Measurements from ENCODE around the gene PVALEF.
A peak's percentile ranks its signal among the peaks of the same experiment; 100 is the strongest.

The PVALEF gene

DNA sequence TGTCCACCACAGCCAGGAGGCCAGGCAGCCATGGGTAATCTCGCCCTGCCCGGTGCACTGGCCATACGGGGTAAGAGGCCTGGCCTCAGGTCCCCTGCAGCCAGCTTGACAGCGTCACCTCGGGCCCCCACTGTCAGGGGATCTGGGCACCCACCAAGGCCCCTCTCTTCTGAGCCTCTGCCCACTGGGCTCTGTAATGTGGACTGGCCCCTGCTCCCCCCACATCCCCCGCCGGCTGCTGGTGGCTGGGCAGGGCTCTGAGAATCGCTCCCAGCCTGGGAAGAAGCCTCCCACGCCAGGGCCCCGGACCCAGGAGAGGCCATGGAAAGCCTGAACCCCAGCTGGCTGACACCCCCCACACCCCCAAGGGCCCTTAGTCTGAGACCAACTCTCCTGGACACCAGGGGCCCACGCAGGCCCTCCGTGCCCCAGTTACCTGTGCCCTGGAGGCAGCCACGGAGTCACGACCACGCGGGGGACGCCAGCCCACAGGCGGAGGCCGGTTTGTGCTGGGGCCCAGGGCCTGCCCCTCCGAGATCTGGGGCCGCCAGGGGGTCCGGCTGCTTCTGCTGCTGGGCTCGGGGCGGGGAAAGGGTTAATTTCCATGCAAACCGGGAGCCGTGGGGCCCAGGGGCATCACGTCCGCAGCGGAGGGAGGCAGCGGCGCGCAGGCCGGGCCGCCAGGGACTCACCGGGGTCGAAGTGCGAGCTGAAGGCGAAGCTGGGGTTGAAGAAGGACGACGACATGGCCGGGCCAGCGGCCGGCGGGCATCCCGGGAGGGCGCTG lies at the start of gene PVALEF:
TSS of gene PVALEF (plus strand) at position 262 of the 787 bp plus-strand sequence. CDS start 15,720 bp downstream, outside the sequence.
- no peak for DNase-seq

DNA sequence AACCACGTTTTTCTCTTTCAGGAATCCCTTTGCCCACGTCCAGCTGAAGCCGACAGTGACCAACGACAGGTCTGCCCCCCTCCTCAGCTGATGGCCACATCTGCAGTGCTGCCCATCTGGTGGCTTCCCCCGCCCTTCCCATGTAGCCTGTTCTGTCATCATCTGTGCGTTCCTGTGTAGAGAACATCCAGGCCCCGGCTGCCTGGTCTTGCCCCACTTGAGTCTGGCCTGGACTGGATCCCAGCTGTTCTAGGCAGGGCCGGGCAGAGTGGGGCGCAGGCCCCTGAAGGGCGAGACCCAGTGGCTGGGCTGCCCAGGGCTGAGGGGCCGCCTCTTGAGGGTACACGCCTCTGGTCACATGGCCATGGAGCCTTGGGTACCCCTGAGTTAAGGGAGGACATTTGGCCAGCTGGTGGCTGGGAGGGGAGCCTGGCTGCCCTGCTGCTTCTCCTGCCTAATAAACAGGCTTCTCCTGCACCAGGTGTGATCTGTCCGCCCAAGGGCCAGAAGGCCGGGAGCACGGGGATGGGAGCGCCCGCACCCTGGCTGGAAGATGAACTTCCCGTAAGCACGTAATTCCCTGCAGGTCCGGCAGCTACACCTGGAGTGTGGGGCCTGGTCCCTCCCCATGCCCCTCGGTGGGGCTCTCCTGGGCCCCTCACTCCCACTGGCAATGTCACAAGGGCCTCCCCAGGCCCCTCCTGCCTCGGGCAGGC lies 49.4 kb upstream of the PVALEF start:
- peak; percentile 15 for DNase-seq

DNA sequence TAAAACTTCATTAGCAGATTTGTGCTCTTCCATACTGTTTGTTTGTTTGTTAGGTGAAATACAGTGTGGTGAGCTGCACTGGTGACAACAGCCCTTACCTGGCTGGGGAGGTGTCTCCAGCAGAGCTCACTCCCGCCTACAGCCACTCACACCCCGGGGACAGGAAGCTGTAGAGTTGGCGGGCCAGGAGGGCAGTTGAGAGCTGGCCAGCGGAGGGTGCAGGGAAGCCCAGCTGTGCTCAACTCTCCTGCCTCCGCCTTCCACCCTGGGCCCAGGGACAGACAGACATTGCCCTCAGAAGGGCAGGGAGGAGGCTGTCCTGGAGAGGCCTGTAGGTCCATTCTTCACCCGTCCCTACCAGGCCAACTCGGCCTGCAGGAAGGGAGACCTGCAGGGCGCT lies 48.6 kb upstream of the PVALEF start:
- peak; percentile 15 for DNase-seq

DNA sequence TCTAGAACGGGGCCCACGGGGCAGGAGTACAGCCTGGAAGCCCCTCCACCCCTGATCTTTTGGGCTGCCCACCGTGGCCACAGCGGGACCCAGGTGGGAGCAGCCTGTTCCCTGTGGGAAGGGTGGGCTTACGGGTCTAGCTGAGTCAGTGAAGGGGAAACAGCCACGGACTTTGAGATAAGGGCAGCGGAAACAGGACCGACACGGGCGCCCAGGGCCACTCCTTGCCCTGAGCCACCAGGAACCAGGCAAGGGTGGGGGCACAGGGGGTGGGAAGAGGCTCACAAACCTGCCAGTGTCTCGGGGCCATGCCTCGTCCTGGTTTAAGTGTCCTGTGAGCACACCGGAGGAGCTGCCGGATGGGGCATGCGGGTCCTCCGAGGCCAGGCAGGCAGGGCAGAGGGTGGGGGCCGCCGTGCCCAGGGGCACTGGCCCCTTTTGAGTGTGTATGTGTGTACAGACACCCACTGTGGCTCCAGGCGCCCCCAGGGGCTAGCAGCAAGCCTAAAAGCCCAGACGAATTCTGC lies 47.6 kb upstream of the PVALEF start:
- no peak for DNase-seq

DNA sequence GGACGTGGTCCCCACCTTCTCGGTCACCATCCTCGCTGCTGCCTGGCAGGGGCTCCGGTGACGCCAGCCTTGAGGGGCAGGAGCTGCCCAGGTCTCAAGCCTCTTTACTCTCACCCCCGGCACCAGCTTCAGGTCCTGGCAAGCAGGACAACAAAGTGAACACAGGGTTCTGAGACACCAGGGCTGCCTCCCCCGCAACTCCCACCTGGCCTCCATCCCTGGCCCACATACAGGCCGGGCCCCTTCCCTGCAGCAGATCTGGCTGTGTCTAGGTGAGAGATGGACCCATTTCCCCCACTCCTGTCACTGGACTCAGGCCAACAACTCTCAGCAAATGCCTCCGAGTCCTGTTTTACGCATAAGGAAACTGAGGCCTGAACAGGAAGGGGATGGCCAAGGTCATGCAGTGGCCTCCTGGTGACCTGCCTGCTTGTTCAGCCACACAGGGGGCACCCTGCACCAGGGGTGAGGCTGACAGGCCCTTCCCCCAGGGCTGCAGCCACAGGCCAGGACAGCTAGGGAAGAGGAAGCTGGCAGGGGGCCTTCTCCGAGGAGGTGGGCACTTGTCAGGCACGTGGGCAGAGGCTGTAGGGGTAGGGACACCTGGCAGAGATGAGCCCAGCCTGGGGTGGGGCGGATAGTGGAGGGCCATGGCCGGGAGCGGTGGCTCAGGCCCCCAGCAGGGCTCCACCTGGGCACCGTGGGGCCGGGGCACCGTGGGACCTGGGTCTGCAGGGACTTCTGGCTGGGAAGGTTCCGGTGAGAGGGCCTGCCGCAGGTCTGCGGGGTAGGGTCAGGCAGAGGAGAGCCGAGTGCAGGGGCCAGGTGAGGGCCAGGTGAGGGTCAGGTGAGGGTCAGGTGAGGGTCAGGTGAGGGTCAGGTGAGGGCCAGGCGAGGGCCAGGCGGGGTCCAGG lies 46.7 kb upstream of the PVALEF start:
- DNase-seq: no peak

DNA sequence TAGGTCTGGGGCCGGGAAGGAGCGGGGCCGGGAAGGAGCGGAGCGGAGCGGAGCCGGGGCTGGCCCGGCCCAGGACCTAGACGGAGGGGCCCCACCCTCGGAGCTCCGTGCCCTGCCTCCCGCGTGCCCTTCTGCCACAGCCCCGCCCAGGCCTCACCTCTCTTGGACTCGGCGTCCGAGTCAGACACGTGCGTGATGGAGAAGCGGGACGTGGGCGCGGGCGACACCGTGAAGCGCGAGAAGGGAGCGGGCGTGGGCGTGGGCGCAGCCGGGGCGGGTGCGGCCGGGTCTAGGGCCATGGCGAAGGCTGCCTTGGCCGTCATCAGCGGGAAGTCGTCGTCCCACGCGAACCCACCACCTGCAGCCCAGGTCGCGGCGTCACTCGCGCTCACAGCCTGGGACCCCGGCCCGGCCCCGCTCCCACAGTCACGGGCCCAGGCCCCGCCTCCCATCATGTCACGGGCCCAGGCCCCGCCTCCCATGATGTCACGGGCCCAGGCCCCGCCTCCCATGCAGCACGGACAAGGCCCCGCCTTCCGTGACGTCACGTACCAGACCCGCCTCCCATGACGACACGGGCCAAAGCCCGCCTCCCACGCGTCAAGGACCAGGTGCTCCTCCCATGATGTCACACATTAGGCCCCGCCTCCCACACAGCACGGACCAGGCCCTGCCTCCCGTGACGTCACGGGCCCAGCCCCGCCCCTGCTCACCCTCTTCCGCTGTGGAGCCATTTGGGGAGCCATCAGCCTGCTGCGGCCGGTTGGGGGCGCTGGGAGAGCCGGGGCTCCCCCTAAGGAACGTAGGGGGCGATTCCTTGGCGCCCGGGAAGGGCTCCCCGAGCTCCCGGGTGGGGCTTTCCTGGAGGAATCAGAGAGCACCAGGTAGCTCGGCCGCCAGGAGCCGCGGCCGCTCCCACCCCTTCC lies 45.8 kb upstream of the PVALEF start:
- peak; percentile 12 for DNase-seq

DNA sequence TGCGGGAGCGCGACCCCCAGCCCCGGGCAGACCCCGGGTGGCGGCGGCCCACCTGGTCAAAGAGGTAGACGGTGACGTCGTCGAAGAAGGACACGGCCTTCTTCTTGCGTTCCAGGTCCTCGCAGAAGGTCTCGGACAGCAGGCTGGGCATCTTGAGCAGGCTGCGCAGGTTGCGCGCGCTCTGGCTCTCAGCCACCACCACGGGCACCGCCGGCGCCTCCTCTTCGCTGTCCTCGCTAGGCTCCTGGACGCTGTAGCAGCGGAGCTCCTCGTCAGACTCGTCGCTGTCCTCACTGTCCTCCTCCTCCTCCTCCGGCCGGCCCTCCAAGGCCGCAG lies 45.2 kb upstream of the PVALEF start:
- no peak for DNase-seq

DNA sequence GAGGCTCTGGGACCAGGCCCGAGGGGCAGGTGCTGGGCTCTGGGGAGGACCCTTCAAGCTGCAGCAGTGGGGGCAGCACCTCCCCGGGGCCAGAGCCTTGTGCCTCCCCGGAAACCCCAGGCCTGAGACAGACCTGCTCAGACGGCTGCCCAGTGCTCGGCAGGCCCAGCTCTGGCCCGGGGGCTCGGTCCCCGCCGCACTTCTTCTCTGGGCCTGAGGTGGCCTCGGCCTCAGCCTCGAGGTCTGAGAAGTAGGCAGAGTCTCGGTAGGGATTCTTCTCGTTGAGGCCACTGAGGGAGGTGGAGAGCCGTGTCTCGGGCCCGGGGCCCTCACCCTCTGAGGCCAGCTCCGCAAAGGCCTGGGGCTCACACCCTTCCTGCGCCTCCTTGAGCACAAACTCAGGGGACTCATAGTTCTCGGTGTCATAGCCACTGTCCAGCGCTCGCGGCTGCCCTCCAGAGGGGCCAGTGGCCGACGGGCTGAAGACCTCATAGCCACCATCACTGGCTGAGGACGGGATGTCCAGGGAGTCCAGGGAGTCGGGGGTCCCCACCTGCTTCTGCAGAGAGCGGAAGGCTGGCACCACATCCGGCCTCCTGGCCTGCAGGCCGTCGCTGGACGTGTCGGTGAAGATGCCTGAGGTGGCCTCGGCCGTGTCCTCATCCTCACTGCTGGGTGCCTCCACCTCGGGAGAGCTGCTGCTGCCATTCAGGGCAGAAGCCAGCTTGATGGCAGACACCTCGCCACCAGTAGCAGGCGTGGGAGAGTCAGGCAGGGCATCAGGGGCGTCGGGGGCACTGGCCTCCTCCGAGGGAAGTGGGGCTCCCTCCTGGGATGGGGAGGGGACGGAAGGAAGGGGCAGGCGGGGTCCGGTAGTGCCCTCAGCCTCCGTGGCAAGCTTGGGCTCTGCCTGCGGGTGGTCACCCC lies 44.3 kb upstream of the PVALEF start:
- no peak for DNase-seq

DNA sequence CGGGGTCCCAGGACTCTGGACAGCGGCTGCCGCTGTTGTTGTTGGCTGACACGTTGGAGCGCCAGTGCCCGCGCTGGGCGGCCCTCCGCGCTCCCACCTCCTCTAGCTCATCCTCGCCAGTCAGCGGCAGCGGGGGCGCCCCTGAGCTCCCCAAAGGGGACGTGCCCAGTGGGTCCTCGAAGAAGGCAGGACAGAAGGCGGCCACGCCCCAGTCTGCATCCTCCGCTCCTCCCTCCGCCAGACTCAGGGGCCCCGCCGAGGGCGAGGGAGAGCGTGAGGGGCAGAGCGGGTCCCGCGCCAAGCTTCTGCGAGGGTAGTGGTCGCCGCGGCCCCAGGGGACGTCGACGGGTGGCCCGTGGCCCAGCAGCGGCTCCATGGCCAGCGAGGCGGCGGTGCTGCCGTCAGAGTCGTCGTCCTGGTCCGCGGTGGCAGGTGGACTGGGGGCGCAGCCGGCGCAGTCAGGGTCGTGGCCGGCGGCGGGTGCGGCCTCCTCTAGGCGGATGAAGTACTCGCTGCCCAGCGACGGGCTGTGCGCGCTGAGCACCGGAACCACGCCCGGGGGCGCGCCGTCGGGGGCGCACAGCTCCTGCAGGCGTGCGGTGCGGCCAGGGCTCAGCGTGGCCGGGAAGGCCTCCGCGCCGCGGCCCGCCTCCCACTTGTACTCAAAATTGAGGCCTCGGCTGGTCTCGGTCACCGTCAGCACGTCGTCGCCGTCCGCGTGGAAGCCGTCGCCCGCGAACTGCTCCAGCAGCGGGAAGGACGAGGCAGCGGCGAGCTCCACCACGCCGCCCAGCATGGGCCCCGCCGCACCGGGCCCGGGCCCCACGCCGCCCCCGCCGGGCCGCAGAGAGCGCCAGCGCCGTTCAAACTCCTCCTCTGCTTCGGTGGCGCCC lies 43.2 kb upstream of the PVALEF start:
- no peak for DNase-seq

DNA sequence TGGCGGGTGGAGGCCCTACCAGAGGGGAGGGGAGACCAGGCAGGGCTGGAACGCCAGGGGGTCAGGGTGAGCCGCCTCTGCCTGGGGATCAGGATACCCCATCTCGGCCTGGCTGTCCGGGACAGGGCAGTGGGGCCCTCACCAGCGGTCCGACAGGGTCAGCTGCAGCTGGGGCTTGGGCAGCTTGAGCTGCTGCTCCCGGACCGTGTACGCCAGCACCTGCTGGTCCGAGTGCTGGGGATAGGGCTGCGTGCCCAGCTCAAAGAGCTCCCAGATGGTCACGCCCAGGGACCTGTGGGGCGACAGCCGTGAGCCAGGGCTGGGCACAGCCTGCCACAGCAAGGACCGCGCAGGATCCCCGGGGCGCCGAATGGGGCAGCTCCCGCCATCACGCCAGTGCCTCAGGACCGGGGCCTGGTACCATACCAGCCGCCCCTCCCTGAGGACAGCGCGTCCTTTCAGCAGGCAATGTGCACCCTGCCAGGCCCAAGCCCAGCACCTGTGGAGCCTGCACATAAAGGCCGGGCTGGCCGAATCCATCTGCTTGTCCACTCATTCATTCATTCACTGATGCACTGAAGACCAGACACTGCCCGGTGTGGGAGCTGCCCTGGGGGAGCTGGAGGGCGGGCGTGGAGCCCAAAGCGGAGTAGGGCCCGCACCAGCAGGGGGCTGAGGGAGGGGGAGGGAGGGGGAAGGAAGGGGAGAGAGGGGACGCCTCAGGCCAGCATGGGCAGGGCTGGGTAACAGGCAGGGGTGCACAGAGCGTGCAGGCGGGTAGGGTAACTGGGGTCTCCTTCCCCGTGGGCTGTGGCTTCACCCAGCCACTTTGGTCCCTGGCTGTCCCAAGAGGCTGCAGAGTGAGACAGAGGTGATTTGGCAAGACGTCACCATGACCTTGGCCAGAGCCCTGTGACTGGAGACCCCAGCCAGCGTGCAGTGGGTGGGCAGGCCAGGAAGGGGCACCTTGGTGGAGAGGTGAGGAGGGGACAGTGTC lies 42.0 kb upstream of the PVALEF start:
- DNase-seq: no peak

DNA sequence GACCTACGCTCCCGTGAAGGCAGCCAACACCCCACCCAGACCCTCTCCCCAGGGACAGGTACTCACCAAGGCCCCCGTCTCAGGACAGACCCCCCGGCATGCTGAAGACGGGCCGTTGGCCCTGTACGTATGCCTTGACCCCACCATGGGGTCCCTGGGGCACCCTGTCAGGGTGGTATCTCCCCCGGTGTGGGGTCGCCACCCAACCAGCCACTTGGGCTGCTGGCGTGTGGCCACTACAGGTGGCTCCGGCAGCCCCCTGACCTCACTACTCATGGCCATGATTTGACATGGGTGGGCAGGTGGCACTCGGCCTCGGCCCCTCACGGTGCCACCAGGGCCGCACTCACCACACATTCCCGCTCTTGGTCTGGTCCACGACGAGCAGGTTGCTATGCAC lies 40.9 kb upstream of the PVALEF start:
- DNase-seq: no peak

DNA sequence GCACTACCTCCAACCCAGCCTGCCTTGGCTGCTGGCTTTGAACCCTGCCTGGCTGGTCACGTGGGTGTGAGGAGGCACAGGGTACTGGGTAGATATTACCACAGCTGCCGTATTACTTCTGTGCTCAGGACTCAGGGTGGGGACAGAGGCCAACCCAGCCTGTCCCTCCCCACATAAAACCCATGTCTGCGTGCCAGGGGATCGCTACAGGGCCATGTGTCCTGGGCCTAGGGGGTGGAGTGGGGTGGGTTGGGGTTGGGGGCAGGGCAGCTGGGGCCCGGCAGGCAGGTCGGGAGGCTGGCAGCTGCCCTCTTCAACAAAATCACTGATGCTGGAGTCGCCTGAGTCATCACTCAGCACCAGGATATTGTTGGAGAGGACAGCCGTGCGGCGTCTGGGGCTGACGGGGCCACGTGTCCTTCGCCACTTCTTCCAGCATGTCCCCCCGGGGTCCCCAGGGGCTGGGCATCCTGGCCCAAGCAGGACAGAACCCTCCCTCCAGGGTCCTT lies 39.7 kb upstream of the PVALEF start:
- peak; percentile 50 for DNase-seq

DNA sequence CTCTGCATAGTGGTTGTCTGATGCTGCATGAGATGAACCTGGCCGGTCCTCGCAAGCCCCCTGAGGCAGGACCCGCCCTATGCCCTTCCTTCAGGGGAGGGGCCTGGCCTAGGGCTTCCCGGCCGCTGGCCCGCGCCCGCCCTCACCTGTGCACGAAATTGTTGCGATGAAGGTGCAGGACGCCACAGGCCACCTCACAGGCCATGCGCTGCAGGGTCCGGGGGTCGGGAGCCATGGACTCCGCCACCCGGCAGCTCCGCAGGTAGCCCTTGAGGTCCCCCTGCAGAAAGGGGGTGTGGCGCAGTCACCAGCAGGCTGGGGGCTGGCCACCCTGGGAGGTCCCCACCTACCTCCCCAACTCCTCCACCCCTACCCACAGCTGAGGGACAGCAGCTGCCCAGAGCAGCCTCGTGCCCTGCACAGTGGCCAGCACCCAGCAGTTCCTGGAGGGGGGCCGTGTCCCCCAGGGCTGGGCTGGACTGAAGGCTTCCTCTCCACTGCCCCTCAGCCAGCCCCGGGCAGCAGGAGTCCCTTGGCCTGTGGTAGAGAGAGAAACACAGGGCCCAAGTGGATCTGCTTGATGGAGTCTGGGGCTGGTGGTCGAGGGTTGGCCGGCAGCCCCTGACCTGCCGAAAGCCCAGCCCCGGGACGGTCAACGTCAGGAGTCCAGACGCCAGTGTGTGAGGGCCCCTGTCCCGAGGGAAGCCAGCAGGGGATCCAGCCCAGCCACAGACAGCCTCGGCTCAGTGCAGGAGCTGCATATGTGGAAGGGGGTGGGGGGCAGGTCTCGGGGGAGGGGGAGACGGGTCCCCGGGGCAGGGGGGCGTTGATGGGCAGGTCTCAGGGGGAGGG lies 38.8 kb upstream of the PVALEF start:
- DNase-seq: no peak

DNA sequence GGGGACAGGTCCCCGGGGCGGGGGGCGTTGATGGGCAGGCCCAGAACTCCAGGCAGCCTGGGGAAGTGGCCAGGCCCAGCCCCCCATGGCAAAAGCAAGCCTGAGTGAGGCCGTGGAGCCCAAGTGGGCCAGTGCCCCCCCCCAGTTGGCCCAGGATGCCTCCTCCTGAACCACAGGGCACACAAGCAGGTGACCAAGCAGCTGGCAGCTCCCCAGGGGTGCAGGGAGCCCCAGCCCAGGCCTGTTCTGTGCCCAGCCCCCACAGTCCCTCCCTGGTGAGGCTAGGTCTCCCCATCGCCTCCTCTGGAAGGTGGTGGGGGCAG lies 38.2 kb upstream of the PVALEF start:
- DNase-seq: no peak

DNA sequence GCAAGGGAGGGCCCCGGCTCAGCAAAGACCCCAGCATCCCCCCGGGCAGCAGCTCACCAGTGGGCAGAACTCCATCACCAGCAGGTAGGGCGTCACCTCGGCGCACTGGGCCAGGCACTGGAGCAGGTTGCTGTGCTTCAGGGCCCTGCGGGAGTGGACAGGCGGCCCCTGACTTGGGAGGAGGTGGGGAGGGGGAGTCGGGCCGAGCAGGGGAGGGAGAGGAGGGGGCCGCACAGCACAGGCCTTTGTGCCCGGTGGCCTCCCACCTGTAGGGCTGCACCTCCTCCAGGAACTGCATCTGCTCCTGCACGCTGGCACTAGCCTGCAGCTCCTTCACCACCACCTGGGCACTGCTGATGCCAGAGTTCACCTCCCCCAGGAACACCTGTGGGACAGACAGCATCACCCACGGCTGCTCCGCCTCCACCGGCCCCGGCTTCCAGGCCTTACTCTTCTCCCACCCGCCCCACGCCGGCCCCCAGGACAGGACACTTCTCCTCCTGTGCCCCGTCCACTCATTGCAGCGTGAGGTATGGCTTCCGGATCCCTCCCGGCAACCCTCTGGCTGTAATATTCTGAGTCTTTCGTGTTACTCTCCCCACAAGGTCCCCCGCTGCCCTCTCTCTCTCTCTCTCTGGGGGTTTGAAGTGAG lies 37.7 kb upstream of the PVALEF start:
- DNase-seq: no peak

DNA sequence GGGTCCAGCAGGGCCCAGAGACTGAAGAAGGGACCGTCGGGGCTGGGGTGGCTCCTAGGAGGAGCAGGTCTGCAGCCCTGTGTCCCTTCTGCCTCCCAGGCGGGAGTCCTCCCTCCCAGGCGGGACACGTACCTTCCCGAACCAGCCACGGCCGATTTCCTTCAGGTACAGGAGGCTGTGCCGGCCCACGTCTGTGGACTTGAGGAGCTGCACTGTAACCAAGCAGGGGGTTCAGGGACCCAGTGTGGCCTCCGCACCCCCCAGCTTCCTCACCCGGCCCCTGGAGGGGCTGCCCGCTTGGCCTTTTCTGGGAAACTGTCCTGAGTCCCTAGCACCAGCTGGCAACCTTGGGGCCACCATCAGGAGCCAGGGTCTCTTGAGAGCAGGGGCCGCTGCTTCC lies 37.0 kb upstream of the PVALEF start:
- no peak for DNase-seq

DNA sequence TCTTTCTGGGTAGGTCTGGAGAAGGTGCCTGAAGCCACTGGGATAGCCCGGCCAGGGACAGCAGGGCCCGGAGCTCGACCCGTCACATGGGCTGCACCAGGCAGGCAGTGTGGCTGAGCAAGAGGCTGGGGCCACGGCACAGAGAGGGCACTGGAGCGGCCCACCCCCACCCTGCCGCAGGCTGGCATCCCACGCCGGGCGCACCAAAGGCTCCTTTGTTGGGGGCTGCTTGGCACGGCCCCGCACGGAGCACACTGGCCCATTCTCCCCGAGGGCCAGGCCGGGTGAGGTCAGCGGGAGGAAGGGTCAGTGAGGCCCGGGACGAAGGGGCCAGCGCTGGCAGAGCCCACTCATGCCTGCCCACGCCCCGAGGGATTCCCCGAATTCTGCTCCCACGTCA lies 36.5 kb upstream of the PVALEF start:
- DNase-seq: no peak
